Measurements from ENCODE around the gene TRIM52.
"Not testable (repeated sequence)": the region's sequence is repeated elsewhere in the genome, so short reads cannot be mapped to it uniquely, and the experiment has no call there.

GRCh38 chr5:181287331-181287730 is 26.4 kb upstream of the TRIM52 start:
- not testable (repeated sequence) for TF ChIP-seq POLR2A (IDR thresholded peaks at IDR 0.05; ENCODE audit: low read length); GATA1 (IDR thresholded peaks at IDR 0.05; ENCODE audit: low read depth, low read length)
